Measurements from ENCODE around the gene AKAP17A. TPM values are rescaled to one million over a fixed set of nuclear protein-coding genes. Genes with fewer than 3 reads are reported as not detected.

The AKAP17A gene
- total and polyA plus RNA-seq, 2 of the 8 experiments (the other 6 are each of a cell fraction or from before 2014, with no cell fraction given) = 14.0 to 41.2 TPM

DNA sequence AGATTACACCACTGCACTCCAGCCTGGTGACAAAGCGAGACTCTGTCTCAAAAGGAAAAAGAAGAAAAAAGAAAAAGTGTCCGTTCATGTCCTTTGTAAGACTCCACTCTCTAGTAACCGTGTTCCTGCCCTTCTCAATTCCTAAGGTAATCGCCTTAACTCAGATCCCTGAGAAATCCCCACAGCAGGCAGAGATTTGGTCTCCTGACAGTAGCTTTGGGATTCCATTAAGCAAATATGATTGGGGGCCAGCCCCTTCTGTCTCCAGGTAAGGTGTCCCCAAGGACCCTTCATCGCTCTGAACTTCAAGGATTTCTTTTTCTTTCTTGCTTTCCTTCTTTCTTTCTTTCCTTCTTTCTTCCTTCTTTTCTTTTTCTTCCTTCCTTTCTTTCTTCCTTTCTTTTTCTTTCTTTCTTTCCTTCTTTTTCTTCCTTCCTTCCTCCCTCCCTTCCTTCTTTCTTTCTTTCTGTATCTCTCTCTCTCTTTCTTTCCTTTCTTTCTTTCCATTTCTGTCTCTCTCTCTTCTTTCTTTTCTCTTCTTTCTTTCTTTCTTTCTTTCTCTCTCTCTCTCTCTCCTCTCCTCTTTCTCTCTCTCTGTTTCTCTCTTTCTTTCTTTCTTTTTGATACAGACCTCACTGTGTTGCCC, 21.4 kb downstream of the AKAP17A start (continued):
- TF ChIP-seq, protein P1, sequence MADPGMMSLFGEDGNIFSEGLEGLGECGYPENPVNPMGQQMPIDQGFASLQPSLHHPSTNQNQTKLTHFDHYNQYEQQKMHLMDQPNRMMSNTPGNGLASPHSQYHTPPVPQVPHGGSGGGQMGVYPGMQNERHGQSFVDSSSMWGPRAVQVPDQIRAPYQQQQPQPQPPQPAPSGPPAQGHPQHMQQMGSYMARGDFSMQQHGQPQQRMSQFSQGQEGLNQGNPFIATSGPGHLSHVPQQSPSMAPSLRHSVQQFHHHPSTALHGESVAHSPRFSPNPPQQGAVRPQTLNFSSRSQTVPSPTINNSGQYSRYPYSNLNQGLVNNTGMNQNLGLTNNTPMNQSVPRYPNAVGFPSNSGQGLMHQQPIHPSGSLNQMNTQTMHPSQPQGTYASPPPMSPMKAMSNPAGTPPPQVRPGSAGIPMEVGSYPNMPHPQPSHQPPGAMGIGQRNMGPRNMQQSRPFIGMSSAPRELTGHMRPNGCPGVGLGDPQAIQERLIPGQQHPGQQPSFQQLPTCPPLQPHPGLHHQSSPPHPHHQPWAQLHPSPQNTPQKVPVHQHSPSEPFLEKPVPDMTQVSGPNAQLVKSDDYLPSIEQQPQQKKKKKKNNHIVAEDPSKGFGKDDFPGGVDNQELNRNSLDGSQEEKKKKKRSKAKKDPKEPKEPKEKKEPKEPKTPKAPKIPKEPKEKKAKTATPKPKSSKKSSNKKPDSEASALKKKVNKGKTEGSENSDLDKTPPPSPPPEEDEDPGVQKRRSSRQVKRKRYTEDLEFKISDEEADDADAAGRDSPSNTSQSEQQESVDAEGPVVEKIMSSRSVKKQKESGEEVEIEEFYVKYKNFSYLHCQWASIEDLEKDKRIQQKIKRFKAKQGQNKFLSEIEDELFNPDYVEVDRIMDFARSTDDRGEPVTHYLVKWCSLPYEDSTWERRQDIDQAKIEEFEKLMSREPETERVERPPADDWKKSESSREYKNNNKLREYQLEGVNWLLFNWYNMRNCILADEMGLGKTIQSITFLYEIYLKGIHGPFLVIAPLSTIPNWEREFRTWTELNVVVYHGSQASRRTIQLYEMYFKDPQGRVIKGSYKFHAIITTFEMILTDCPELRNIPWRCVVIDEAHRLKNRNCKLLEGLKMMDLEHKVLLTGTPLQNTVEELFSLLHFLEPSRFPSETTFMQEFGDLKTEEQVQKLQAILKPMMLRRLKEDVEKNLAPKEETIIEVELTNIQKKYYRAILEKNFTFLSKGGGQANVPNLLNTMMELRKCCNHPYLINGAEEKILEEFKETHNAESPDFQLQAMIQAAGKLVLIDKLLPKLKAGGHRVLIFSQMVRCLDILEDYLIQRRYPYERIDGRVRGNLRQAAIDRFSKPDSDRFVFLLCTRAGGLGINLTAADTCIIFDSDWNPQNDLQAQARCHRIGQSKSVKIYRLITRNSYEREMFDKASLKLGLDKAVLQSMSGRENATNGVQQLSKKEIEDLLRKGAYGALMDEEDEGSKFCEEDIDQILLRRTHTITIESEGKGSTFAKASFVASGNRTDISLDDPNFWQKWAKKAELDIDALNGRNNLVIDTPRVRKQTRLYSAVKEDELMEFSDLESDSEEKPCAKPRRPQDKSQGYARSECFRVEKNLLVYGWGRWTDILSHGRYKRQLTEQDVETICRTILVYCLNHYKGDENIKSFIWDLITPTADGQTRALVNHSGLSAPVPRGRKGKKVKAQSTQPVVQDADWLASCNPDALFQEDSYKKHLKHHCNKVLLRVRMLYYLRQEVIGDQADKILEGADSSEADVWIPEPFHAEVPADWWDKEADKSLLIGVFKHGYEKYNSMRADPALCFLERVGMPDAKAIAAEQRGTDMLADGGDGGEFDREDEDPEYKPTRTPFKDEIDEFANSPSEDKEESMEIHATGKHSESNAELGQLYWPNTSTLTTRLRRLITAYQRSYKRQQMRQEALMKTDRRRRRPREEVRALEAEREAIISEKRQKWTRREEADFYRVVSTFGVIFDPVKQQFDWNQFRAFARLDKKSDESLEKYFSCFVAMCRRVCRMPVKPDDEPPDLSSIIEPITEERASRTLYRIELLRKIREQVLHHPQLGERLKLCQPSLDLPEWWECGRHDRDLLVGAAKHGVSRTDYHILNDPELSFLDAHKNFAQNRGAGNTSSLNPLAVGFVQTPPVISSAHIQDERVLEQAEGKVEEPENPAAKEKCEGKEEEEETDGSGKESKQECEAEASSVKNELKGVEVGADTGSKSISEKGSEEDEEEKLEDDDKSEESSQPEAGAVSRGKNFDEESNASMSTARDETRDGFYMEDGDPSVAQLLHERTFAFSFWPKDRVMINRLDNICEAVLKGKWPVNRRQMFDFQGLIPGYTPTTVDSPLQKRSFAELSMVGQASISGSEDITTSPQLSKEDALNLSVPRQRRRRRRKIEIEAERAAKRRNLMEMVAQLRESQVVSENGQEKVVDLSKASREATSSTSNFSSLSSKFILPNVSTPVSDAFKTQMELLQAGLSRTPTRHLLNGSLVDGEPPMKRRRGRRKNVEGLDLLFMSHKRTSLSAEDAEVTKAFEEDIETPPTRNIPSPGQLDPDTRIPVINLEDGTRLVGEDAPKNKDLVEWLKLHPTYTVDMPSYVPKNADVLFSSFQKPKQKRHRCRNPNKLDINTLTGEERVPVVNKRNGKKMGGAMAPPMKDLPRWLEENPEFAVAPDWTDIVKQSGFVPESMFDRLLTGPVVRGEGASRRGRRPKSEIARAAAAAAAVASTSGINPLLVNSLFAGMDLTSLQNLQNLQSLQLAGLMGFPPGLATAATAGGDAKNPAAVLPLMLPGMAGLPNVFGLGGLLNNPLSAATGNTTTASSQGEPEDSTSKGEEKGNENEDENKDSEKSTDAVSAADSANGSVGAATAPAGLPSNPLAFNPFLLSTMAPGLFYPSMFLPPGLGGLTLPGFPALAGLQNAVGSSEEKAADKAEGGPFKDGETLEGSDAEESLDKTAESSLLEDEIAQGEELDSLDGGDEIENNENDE (IDR thresholded peaks at IDR 0.05; ENCODE audit: insufficient replicate concordance, low read length) = no peak
- TF ChIP-seq RAD21 (IDR thresholded peaks at IDR 0.05 in 1 of 2, conservative IDR thresholded peaks at IDR 0.05 in 1 of 2; ENCODE audit: low read depth in 2 of 2, low read length in 2 of 2) (no peak), SIX5 (IDR thresholded peaks at IDR 0.05; ENCODE audit: low read depth, low read length) (no peak), BRCA1 (IDR thresholded peaks at IDR 0.05; ENCODE audit: low read depth, low read length) (no peak)

Measured in H1 (cell line).